Astrocyte of the spinal cord (primary cell): ENCODE data around the gene EXOC6B.

Experiments
- DNase-seq: peaks from one replicate; pipeline ENCODE4 v3.0.0; 2011; ENCODE audit warnings: low read depth, low spot score
- H3K4me3 ChIP-seq: 2 replicates; pipeline ENCODE4 v1.5.1; 2011; ENCODE audit warnings: low read depth, mild to moderate bottlenecking, low read length, moderate library complexity
- CTCF ChIP-seq: IDR thresholded peaks from 2 replicates; pipeline ENCODE4 v1.5.1; 2012; ENCODE audit warnings: low read depth, mild to moderate bottlenecking, low read length, inconsistent platforms
- in situ Hi-C: cut with HindIII; loops from 2 replicates; pipeline ENCODE4 v1.10.0; 2017; ENCODE audit warnings: low sequenced_read_pairs

EXOC6B gene

GRCh38 chr2:72813841-72814240 is 12.0 kb downstream of the EXOC6B start:
- DNase-seq = peak; percentile 15
- in situ Hi-C loops = no loop called here
- TF ChIP-seq CTCF = no peak
- no peak overlapping the region for H3K4me3 ChIP-seq

- TF ChIP-seq CTCF = no peak
- in situ Hi-C loops = no loop called here
- no peak overlapping the region for H3K4me3 ChIP-seq
- no peak for DNase-seq
Measured at GRCh38 chr2:72810165-72810564, 15.7 kb downstream of the EXOC6B start.

GRCh38 chr2:72809095-72809494 is 16.7 kb downstream of the EXOC6B start:
- in situ Hi-C loops = no loop called here
- no peak for TF ChIP-seq CTCF
- H3K4me3 ChIP-seq = no peak overlapping the region
- DNase-seq = no peak

GRCh38 chr2:72806280-72806945 is 19.4 kb downstream of the EXOC6B start:
- no peak for TF ChIP-seq CTCF
- DNase-seq = no peak
- H3K4me3 ChIP-seq = no peak overlapping the region
- in situ Hi-C loops = no loop called here

GRCh38 chr2:72803626-72804320 is 22.1 kb downstream of the EXOC6B start:
- in situ Hi-C loops = no loop called here
- H3K4me3 ChIP-seq = no peak overlapping the region
- no peak for DNase-seq
- TF ChIP-seq CTCF = no peak

GRCh38 chr2:72803151-72803550 is 22.7 kb downstream of the EXOC6B start:
- TF ChIP-seq CTCF = no peak
- H3K4me3 ChIP-seq = no peak overlapping the region
- in situ Hi-C loops = no loop called here
- DNase-seq = peak; percentile 58
